ENCODE measurements around the gene FAAP20.
"Not testable (repeated sequence)": the region's sequence is repeated elsewhere in the genome, so short reads cannot be mapped to it uniquely, and the experiment has no call there.

The FAAP20 gene

GRCh38 chr1:2155788-2156187, 38.8 kb downstream of the FAAP20 start:
- H3K27me3 ChIP-seq (ENCODE audit: control insufficient read depth, insufficient read depth, low read length) = no peaks in the 10 kb centered on the region
- no peak overlapping the region for H3K27ac ChIP-seq (ENCODE audit: low read length)
- WGBS (ENCODE audit: insufficient coverage, insufficient read length) = no CpG with 5 or more reads among the region's 6 CpGs
- H3K4me3 ChIP-seq (ENCODE audit: low read length) = no peak overlapping the region
- no peak for DNase-seq (ENCODE audit: low read depth, low spot score)
- H3K36me3 ChIP-seq (ENCODE audit: control insufficient read depth, insufficient read depth, low read length) = peaks cover 20% of the 10 kb centered on the region
- no peaks in the 10 kb centered on the region for H3K4me1 ChIP-seq (ENCODE audit: control insufficient read depth, insufficient read depth, low read length)
- no peaks in the 10 kb centered on the region for H3K9me3 ChIP-seq (ENCODE audit: control insufficient read depth, insufficient read depth, low read length)

GRCh38 chr1:2155147-2155598, 39.4 kb downstream of the FAAP20 start:
- no peak overlapping the region for H3K27ac ChIP-seq (ENCODE audit: low read length)
- no peaks in the 10 kb centered on the region for H3K27me3 ChIP-seq (ENCODE audit: control insufficient read depth, insufficient read depth, low read length)
- DNase-seq (ENCODE audit: low read depth, low spot score) = no peak
- 100% methylated on average over 2 of the region's 10 CpGs for WGBS (ENCODE audit: insufficient coverage, insufficient read length)
- no peak overlapping the region for H3K4me3 ChIP-seq (ENCODE audit: low read length)
- no peaks in the 10 kb centered on the region for H3K9me3 ChIP-seq (ENCODE audit: control insufficient read depth, insufficient read depth, low read length)
- no peaks in the 10 kb centered on the region for H3K4me1 ChIP-seq (ENCODE audit: control insufficient read depth, insufficient read depth, low read length)
- H3K36me3 ChIP-seq (ENCODE audit: control insufficient read depth, insufficient read depth, low read length) = peaks cover 20% of the 10 kb centered on the region

- H3K36me3 ChIP-seq (ENCODE audit: control insufficient read depth, insufficient read depth, low read length) = peaks cover 20% of the 10 kb centered on the region
- DNase-seq (ENCODE audit: low read depth, low spot score) = no peak
- no peaks in the 10 kb centered on the region for H3K9me3 ChIP-seq (ENCODE audit: control insufficient read depth, insufficient read depth, low read length)
- H3K4me1 ChIP-seq (ENCODE audit: control insufficient read depth, insufficient read depth, low read length) = no peaks in the 10 kb centered on the region
- WGBS (ENCODE audit: insufficient coverage, insufficient read length) = no CpG with 5 or more reads among the region's 21 CpGs
- no peak overlapping the region for H3K27ac ChIP-seq (ENCODE audit: low read length)
- H3K27me3 ChIP-seq (ENCODE audit: control insufficient read depth, insufficient read depth, low read length) = no peaks in the 10 kb centered on the region
- no peak overlapping the region for H3K4me3 ChIP-seq (ENCODE audit: low read length)
Measured at GRCh38 chr1:2154022-2154421, 40.5 kb downstream of the FAAP20 start.

- H3K27me3 ChIP-seq (ENCODE audit: control insufficient read depth, insufficient read depth, low read length) = no peaks in the 10 kb centered on the region
- H3K9me3 ChIP-seq (ENCODE audit: control insufficient read depth, insufficient read depth, low read length) = no peaks in the 10 kb centered on the region
- H3K4me3 ChIP-seq (ENCODE audit: low read length) = no peak overlapping the region
- H3K36me3 ChIP-seq (ENCODE audit: control insufficient read depth, insufficient read depth, low read length) = peaks cover 17% of the 10 kb centered on the region
- no peak for DNase-seq (ENCODE audit: low read depth, low spot score)
- H3K27ac ChIP-seq (ENCODE audit: low read length) = no peak overlapping the region
- WGBS (ENCODE audit: insufficient coverage, insufficient read length) = no CpG with 5 or more reads among the region's 11 CpGs
- H3K4me1 ChIP-seq (ENCODE audit: control insufficient read depth, insufficient read depth, low read length) = no peaks in the 10 kb centered on the region
Measured at GRCh38 chr1:2152954-2153353, 41.6 kb downstream of the FAAP20 start.

GRCh38 chr1:2151911-2152310, 42.7 kb downstream of the FAAP20 start:
- H3K9me3 ChIP-seq (ENCODE audit: control insufficient read depth, insufficient read depth, low read length) = no peaks in the 10 kb centered on the region
- no peaks in the 10 kb centered on the region for H3K4me1 ChIP-seq (ENCODE audit: control insufficient read depth, insufficient read depth, low read length)
- no peak overlapping the region for H3K27ac ChIP-seq (ENCODE audit: low read length)
- peaks cover 14% of the 10 kb centered on the region for H3K36me3 ChIP-seq (ENCODE audit: control insufficient read depth, insufficient read depth, low read length)
- DNase-seq (ENCODE audit: low read depth, low spot score) = no peak
- no peaks in the 10 kb centered on the region for H3K27me3 ChIP-seq (ENCODE audit: control insufficient read depth, insufficient read depth, low read length)
- no CpG with 5 or more reads among the region's 6 CpGs for WGBS (ENCODE audit: insufficient coverage, insufficient read length)
- no peak overlapping the region for H3K4me3 ChIP-seq (ENCODE audit: low read length)

- no peaks in the 10 kb centered on the region for H3K27me3 ChIP-seq (ENCODE audit: control insufficient read depth, insufficient read depth, low read length)
- H3K27ac ChIP-seq (ENCODE audit: low read length) = no peak overlapping the region
- peaks cover 14% of the 10 kb centered on the region for H3K36me3 ChIP-seq (ENCODE audit: control insufficient read depth, insufficient read depth, low read length)
- no peaks in the 10 kb centered on the region for H3K9me3 ChIP-seq (ENCODE audit: control insufficient read depth, insufficient read depth, low read length)
- DNase-seq (ENCODE audit: low read depth, low spot score) = no peak
- no CpG with 5 or more reads among the region's 10 CpGs for WGBS (ENCODE audit: insufficient coverage, insufficient read length)
- H3K4me3 ChIP-seq (ENCODE audit: low read length) = no peak overlapping the region
- no peaks in the 10 kb centered on the region for H3K4me1 ChIP-seq (ENCODE audit: control insufficient read depth, insufficient read depth, low read length)
Measured at GRCh38 chr1:2151252-2151651, 43.3 kb downstream of the FAAP20 start.

- no CpG with 5 or more reads among the region's 19 CpGs for WGBS (ENCODE audit: insufficient coverage, insufficient read length)
- H3K9me3 ChIP-seq (ENCODE audit: control insufficient read depth, insufficient read depth, low read length) = no peaks in the 10 kb centered on the region
- H3K4me3 ChIP-seq (ENCODE audit: low read length) = no peak overlapping the region
- peaks cover 17% of the 10 kb centered on the region for H3K36me3 ChIP-seq (ENCODE audit: control insufficient read depth, insufficient read depth, low read length)
- no peak overlapping the region for H3K27ac ChIP-seq (ENCODE audit: low read length)
- no peak for DNase-seq (ENCODE audit: low read depth, low spot score)
- no peaks in the 10 kb centered on the region for H3K4me1 ChIP-seq (ENCODE audit: control insufficient read depth, insufficient read depth, low read length)
- H3K27me3 ChIP-seq (ENCODE audit: control insufficient read depth, insufficient read depth, low read length) = no peaks in the 10 kb centered on the region
Measured at GRCh38 chr1:2150801-2151200, 43.8 kb downstream of the FAAP20 start.

GRCh38 chr1:2148691-2149090, 45.9 kb downstream of the FAAP20 start:
- Histone ChIP-seq H3K27me3 (ENCODE audit: control insufficient read depth, insufficient read depth, low read length) (no peaks in the 10 kb centered on the region), H3K27ac (ENCODE audit: low read length) (no peak overlapping the region), H3K9me3 (ENCODE audit: control insufficient read depth, insufficient read depth, low read length) (no peaks in the 10 kb centered on the region), H3K36me3 (ENCODE audit: control insufficient read depth, insufficient read depth, low read length) (peaks cover 13% of the 10 kb centered on the region), H3K4me1 (ENCODE audit: control insufficient read depth, insufficient read depth, low read length) (no peaks in the 10 kb centered on the region), H3K4me3 (ENCODE audit: low read length) (no peak overlapping the region)
- DNase-seq (ENCODE audit: low read depth, low spot score) = no peak
- WGBS (ENCODE audit: insufficient coverage, insufficient read length) = no CpG with 5 or more reads among the region's 14 CpGs

- not testable (repeated sequence) for H3K9me3 ChIP-seq (ENCODE audit: control insufficient read depth, insufficient read depth, low read length); H3K27ac ChIP-seq (ENCODE audit: low read length); H3K4me1 ChIP-seq (ENCODE audit: control insufficient read depth, insufficient read depth, low read length); DNase-seq (ENCODE audit: low read depth, low spot score); H3K4me3 ChIP-seq (ENCODE audit: low read length); H3K27me3 ChIP-seq (ENCODE audit: control insufficient read depth, insufficient read depth, low read length); H3K36me3 ChIP-seq (ENCODE audit: control insufficient read depth, insufficient read depth, low read length)
- WGBS (ENCODE audit: insufficient coverage, insufficient read length) = no CpG with 5 or more reads among the region's 5 CpGs
Measured at GRCh38 chr1:2147869-2148268, 46.7 kb downstream of the FAAP20 start.

- H3K27me3 ChIP-seq (ENCODE audit: control insufficient read depth, insufficient read depth, low read length) = no peaks in the 10 kb centered on the region
- no peaks in the 10 kb centered on the region for H3K9me3 ChIP-seq (ENCODE audit: control insufficient read depth, insufficient read depth, low read length)
- no peak for DNase-seq (ENCODE audit: low read depth, low spot score)
- no peak overlapping the region for H3K27ac ChIP-seq (ENCODE audit: low read length)
- no peak overlapping the region for H3K4me3 ChIP-seq (ENCODE audit: low read length)
- 100% methylated on average over 3 of the region's 11 CpGs for WGBS (ENCODE audit: insufficient coverage, insufficient read length)
- H3K36me3 ChIP-seq (ENCODE audit: control insufficient read depth, insufficient read depth, low read length) = peaks cover 9% of the 10 kb centered on the region
- H3K4me1 ChIP-seq (ENCODE audit: control insufficient read depth, insufficient read depth, low read length) = no peaks in the 10 kb centered on the region
Measured at GRCh38 chr1:2146836-2147517, 47.6 kb downstream of the FAAP20 start.

All from iPS DF 6.9 (cell line).